Uterus (tissue), 4 donors: ENCODE data around the gene CAPN7. TPM values are rescaled to one million over a fixed set of nuclear protein-coding genes. Genes with fewer than 3 reads are reported as not detected.

Experiments used
- DNase-seq, 2 donors: peaks; one replicate each; pipeline ENCODE4 v3.0.0-alpha.2; 2019 to 2020
- H3K27ac ChIP-seq, 2 donors: fragments of 200-600 bp; sonication (generic); 1 replicate in 1 of 2; 2 replicates in 1 of 2; pipeline ENCODE4 v1.5.1; 2016 to 2018
- H3K27me3 ChIP-seq, 2 donors: fragments of 200-600 bp; sonication (generic); one replicate each; pipeline ENCODE4 v1.5.1; 2018 to 2019; ENCODE audit warnings: control low read depth in 1 of 2
- H3K36me3 ChIP-seq, 2 donors: fragments of 200-600 bp; sonication (generic); one replicate each; pipeline ENCODE4 v1.5.1; 2019; ENCODE audit warnings: control low read depth in 1 of 2
- H3K4me1 ChIP-seq, 2 donors: fragments of 200-600 bp; sonication (generic); one replicate each; pipeline ENCODE4 v1.5.1; 2018 to 2019; ENCODE audit warnings: control low read depth in 1 of 2
- H3K4me3 ChIP-seq, 2 donors: fragments of 200-600 bp; sonication (generic); 1 replicate in 1 of 2; 2 replicates in 1 of 2; pipeline ENCODE4 v1.5.1; 2018 to 2019; ENCODE audit warnings: mild to moderate bottlenecking in 1 of 2
- H3K9me3 ChIP-seq, 2 donors: fragments of 200-600 bp; sonication (generic); one replicate each; pipeline ENCODE4 v1.5.1; 2019; ENCODE audit warnings: control low read depth in 1 of 2
- POLR2A ChIP-seq, 2 donors: fragments of 450-650 bp; IDR thresholded peaks; one replicate each; pipeline ENCODE4 v1.6.1; 2016; ENCODE audit warnings: antibody characterized with exemption in 2 of 2, mild to moderate bottlenecking in 1 of 2, moderate library complexity in 1 of 2
- intact Hi-C: fragments of 100-400 bp; cut with DNase I; formaldehyde crosslinking; loops from one replicate; pipeline ENCODE4 v1.15.1; 2023; ENCODE audit warnings: low total_unique reads
- total RNA-seq, 4 donors: library from RNA; depleted of rRNA in 3 of 4; stranded (reverse); fragments of >200 nt in 3 of 4; gene quantifications; one replicate each; pipeline versions ENCODE4 v1.1.0 to v1.2.4, GENCODE V29; 2014 to 2023
- TF ChIP-seq, protein P1 (sequence below), 4 experiments: fragments of 200-600 bp in 2 of 4; fragments of 450-650 bp in 2 of 4; sonication (generic) in 2 of 4; IDR thresholded peaks; one replicate each; pipeline ENCODE4 v1.5.1; 2016 to 2019; ENCODE audit warnings: antibody characterized with exemption in 4 of 4, mild to moderate bottlenecking in 2 of 4, moderate library complexity in 1 of 4
- donor health status: DM: yes; HTN: yes; CAD: no.

CAPN7 gene
- total RNA-seq, 4 donors from 2014 or later, result 39.2 to 89.0 (median 79.8) TPM

GRCh38 chr3:15217011-15217671 lies 11.1 kb downstream of the CAPN7 start:
- intact Hi-C loops, result no loop called here
- no peaks in the 10 kb centered on the region for H3K9me3 ChIP-seq
- H3K36me3 ChIP-seq, result no peaks in the 10 kb centered on the region

GRCh38 chr3:15217841-15218267 lies 11.8 kb downstream of the CAPN7 start:
- H3K27ac ChIP-seq, result no peak overlapping the region
- H3K4me3 ChIP-seq, result no peak overlapping the region
- H3K36me3 ChIP-seq, result no peaks in the 10 kb centered on the region
- no peaks in the 10 kb centered on the region for H3K4me1 ChIP-seq
- intact Hi-C loops, result no loop called here
- TF ChIP-seq, protein P1, sequence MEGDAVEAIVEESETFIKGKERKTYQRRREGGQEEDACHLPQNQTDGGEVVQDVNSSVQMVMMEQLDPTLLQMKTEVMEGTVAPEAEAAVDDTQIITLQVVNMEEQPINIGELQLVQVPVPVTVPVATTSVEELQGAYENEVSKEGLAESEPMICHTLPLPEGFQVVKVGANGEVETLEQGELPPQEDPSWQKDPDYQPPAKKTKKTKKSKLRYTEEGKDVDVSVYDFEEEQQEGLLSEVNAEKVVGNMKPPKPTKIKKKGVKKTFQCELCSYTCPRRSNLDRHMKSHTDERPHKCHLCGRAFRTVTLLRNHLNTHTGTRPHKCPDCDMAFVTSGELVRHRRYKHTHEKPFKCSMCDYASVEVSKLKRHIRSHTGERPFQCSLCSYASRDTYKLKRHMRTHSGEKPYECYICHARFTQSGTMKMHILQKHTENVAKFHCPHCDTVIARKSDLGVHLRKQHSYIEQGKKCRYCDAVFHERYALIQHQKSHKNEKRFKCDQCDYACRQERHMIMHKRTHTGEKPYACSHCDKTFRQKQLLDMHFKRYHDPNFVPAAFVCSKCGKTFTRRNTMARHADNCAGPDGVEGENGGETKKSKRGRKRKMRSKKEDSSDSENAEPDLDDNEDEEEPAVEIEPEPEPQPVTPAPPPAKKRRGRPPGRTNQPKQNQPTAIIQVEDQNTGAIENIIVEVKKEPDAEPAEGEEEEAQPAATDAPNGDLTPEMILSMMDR (IDR thresholded peaks at IDR 0.05), result no peak
- TF ChIP-seq POLR2A (IDR thresholded peaks at IDR 0.05), result no peak
- no peaks in the 10 kb centered on the region for H3K9me3 ChIP-seq
- no peak for DNase-seq
- no peaks in the 10 kb centered on the region for H3K27me3 ChIP-seq

More at GRCh38 chr3:15217011-15217671, 11.1 kb downstream of the CAPN7 start:
- no peak overlapping the region for H3K27ac ChIP-seq
- H3K4me3 ChIP-seq, result no peak overlapping the region
- no peaks in the 10 kb centered on the region for H3K27me3 ChIP-seq
- DNase-seq, result no peak
- no peak for TF ChIP-seq POLR2A (IDR thresholded peaks at IDR 0.05)
- TF ChIP-seq, protein P1 (IDR thresholded peaks at IDR 0.05), result no peak
- H3K4me1 ChIP-seq, result peaks cover 0 to 1% of the 10 kb centered on the region in 2 donors

GRCh38 chr3:15218689-15219088 lies 12.6 kb downstream of the CAPN7 start:
- Histone ChIP-seq H3K4me3 (no peak overlapping the region), H3K27ac (no peak overlapping the region), H3K9me3 (no peaks in the 10 kb centered on the region), H3K27me3 (no peaks in the 10 kb centered on the region), H3K36me3 (no peaks in the 10 kb centered on the region), H3K4me1 (no peaks in the 10 kb centered on the region)
- TF ChIP-seq, protein P1 (IDR thresholded peaks at IDR 0.05), result no peak
- TF ChIP-seq POLR2A (IDR thresholded peaks at IDR 0.05), result no peak
- no peak for DNase-seq
- intact Hi-C loops, result no loop called here

- no peaks in the 10 kb centered on the region for H3K9me3 ChIP-seq
- no peaks in the 10 kb centered on the region for H3K4me1 ChIP-seq
- H3K4me3 ChIP-seq, result no peak overlapping the region
- no peak for TF ChIP-seq POLR2A (IDR thresholded peaks at IDR 0.05)
- TF ChIP-seq, protein P1 (IDR thresholded peaks at IDR 0.05), result no peak
- no peaks in the 10 kb centered on the region for H3K36me3 ChIP-seq
- H3K27me3 ChIP-seq, result no peaks in the 10 kb centered on the region
- no peak overlapping the region for H3K27ac ChIP-seq
- DNase-seq, result no peak
- intact Hi-C loops, result no loop called here
Observed at GRCh38 chr3:15220056-15220455, 14.0 kb downstream of the CAPN7 start.

- Histone ChIP-seq H3K4me1 (no peaks in the 10 kb centered on the region), H3K27ac (no peak overlapping the region), H3K36me3 (no peaks in the 10 kb centered on the region), H3K9me3 (no peaks in the 10 kb centered on the region), H3K27me3 (no peaks in the 10 kb centered on the region), H3K4me3 (no peak overlapping the region)
- intact Hi-C loops, result no loop called here
- TF ChIP-seq, protein P1 (IDR thresholded peaks at IDR 0.05), result no peak
- no peak for TF ChIP-seq POLR2A (IDR thresholded peaks at IDR 0.05)
- DNase-seq, result no peak
Observed at GRCh38 chr3:15220661-15221060, 14.6 kb downstream of the CAPN7 start.
